ENCODE measurements around the gene HDDC3. TPM values are rescaled to one million over a fixed set of nuclear protein-coding genes. Genes with fewer than 3 reads are reported as not detected.
"Not testable (repeated sequence)": the region's sequence is repeated elsewhere in the genome, so short reads cannot be mapped to it uniquely, and the experiment has no call there.

HDDC3 gene
- total RNA-seq, 6 donors from 2014 or later: 5.0 to 19.3 (median 12.5) TPM

DNA sequence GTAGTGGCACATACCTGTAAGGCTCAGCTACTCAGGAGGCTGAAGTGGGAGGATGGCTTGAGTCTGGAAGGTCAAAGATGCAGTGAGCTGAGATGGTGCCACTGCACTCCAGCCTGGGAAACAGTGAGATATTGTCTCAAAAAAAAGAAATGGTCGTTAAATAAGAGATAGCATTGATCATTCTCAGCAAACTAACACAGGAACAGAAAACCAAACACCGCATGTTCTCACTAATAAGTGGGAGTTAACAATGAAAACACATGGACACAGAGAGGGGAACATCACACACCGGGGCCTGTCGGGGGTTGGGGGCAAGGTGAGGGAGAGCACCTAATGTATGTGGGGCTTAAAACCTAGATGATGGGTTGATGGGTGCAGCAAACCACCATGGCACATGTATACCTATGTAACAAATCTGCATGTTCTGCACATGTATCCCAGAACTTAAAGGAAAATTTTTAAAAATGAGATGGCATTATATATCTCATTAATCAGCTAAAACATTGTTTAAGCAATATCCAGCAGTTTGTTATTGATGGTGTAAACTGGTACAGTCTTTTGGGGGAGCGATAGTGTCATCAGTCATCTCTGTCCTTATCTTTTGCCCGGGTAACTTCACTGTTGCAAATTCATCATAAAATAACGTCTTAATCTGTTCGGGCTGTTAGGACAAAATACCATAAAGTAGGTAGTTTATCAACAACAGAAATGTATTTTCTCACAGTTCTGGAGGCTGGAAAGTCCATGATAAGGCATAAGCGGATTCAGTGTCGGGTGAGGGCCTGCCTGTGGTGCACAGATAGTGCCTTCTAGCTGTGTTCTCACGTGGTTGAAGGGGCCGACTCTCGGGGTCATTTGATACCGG is 30.9 kb downstream of the HDDC3 start:
- H3K27me3 ChIP-seq: no peaks in the 10 kb centered on the region
- peak overlapping the region; percentile 93 to 97 (median 94) for H3K27ac ChIP-seq
- H3K9me3 ChIP-seq: no peaks in the 10 kb centered on the region
- TF ChIP-seq EP300 (IDR thresholded peaks at IDR 0.05): no peak
- TF ChIP-seq POLR2AphosphoS5 (IDR thresholded peaks at IDR 0.05): no peak
- TF ChIP-seq, protein P1, sequence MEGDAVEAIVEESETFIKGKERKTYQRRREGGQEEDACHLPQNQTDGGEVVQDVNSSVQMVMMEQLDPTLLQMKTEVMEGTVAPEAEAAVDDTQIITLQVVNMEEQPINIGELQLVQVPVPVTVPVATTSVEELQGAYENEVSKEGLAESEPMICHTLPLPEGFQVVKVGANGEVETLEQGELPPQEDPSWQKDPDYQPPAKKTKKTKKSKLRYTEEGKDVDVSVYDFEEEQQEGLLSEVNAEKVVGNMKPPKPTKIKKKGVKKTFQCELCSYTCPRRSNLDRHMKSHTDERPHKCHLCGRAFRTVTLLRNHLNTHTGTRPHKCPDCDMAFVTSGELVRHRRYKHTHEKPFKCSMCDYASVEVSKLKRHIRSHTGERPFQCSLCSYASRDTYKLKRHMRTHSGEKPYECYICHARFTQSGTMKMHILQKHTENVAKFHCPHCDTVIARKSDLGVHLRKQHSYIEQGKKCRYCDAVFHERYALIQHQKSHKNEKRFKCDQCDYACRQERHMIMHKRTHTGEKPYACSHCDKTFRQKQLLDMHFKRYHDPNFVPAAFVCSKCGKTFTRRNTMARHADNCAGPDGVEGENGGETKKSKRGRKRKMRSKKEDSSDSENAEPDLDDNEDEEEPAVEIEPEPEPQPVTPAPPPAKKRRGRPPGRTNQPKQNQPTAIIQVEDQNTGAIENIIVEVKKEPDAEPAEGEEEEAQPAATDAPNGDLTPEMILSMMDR (IDR thresholded peaks at IDR 0.05): no peak
- TF ChIP-seq POLR2A (IDR thresholded peaks at IDR 0.05): no peak
- WGBS, 2 donors: 56 to 60% methylated on average over 14 of the region's 14 CpGs
- ATAC-seq (ENCODE audit: low FRiP score in 2 of 2) (no peak), DNase-seq (no peak)
- H3K4me1 ChIP-seq: peaks cover 12 to 23% (median 16%) of the 10 kb centered on the region in 4 donors
- H3K36me3 ChIP-seq: peaks cover 13 to 18% (median 17%) of the 10 kb centered on the region in 4 donors
- H3K4me3 ChIP-seq: peak overlapping the region in 2 of 4 donors; percentile 86 to 93

DNA sequence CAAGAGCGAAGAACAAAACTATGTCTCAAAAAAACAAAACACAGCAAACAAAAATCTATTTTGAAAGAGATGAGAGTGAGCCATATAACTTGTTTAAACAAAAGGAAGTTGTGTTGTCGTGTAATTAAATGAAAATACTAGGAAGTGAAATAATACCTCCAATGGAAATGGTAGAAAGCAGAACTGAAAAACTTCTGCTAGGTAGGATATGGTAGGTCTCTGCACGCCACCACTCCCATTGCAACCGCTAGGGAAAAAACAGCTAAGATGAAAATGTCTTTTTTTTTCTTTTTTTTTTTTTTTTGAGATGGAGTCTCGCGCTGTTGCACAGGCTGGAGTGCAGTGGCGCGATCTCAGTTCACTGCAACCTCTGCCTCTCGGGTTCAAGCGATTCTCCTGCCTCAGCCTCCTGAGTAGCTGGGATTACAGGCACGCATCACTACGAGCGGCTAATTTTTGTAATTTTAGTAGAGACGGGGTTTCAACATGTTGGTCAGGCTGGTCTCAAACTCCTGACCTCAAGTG is 35.2 kb downstream of the HDDC3 start:
- peak in 1 of 2 donors; percentile 20 for ATAC-seq (ENCODE audit: low FRiP score in 2 of 2)
- not testable (repeated sequence) for H3K27ac ChIP-seq, H3K27me3 ChIP-seq, DNase-seq, H3K9me3 ChIP-seq, H3K4me3 ChIP-seq
- Histone ChIP-seq H3K36me3 (peaks cover 16 to 41% (median 35%) of the 10 kb centered on the region in 4 donors), H3K4me1 (peaks cover 5 to 12% (median 8%) of the 10 kb centered on the region in 4 donors)
- WGBS, 2 donors: 88 to 89% methylated on average over 14 of the region's 14 CpGs

DNA sequence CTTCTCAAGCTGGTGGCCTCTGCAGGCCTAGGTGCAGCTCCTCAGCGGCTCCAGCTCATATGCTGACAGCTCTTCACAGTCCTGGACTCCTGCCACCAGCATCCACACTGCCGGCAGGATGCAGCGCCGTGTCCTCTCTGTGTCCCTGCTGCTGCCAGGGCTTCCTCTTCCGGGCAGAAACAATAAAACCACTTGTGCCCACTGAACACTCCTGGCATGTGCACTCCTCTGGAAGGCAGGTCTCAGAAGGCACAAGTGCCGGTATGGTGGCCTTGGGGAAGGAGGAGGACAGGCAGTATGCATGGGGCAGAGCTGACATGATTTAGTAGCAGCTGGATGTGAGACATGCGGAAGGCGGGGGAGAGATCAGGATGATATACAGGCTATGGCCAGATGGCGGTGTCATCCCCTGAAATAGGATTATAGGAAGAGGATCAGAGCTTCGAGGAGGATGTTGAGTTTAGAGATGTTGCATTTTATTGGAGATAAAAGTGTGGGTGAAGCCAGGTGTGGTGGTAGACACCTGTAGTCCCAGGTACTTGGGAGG is 36.7 kb downstream of the HDDC3 start:
- Histone ChIP-seq H3K36me3 (peaks cover 22 to 57% (median 51%) of the 10 kb centered on the region in 4 donors), H3K27me3 (no peaks in the 10 kb centered on the region), H3K4me1 (peaks cover 0 to 6% (median 3%) of the 10 kb centered on the region in 4 donors), H3K27ac (peak overlapping the region in 2 of 4 donors; percentile 14 to 43), H3K4me3 (no peak overlapping the region), H3K9me3 (no peaks in the 10 kb centered on the region)
- TF ChIP-seq EP300 (IDR thresholded peaks at IDR 0.05) (no peak), POLR2AphosphoS5 (IDR thresholded peaks at IDR 0.05) (peak; percentile 47 to 56), POLR2A (IDR thresholded peaks at IDR 0.05) (no peak)
- TF ChIP-seq, protein P1 (IDR thresholded peaks at IDR 0.05): peak in 1 of 6 experiments; percentile 10
- no peak for DNase-seq
- WGBS, 2 donors: 57 to 63% methylated on average over 8 to 10 of the region's 10 CpGs
- no peak for ATAC-seq (ENCODE audit: low FRiP score in 2 of 2)

DNA sequence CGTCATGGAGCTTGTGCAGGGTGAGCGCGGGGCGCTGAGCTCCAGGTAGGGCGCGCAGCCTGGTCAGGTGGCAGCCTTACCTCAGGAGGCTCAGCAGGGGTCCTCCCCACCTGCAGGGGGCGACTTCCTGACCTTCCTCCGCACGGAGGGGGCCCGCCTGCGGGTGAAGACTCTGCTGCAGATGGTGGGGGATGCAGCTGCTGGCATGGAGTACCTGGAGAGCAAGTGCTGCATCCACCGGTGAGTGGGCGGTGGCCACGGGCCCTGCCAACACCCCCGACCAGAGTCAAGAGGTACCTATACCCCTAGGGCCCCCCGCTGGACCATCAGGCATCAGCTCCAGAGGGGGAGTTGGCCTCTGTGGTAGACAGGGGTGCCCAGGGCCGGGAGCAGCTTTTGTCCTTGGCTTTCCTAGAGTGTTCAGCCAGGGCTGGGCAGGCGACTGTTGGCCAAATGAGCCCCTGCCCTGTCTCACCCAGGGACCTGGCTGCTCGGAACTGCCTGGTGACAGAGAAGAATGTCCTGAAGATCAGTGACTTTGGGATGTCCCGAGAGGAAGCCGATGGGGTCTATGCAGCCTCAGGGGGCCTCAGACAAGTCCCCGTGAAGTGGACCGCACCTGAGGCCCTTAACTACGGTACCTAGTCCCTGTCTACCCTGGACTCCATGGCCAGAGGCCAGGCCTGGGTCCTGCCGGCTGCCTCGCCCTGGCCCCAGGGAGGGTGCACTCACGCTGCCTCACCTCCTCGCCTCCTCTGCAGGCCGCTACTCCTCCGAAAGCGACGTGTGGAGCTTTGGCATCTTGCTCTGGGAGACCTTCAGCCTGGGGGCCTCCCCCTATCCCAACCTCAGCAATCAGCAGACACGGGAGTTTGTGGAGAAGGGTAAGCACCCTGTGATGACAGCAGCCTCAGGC is 38.9 kb downstream of the HDDC3 start:
- Histone ChIP-seq H3K9me3 (no peaks in the 10 kb centered on the region), H3K4me1 (peaks cover 0 to 9% (median 6%) of the 10 kb centered on the region in 4 donors), H3K36me3 (peaks cover 22 to 77% (median 68%) of the 10 kb centered on the region in 4 donors), H3K27me3 (no peaks in the 10 kb centered on the region), H3K27ac (no peak overlapping the region), H3K4me3 (no peak overlapping the region)
- 82 to 97% methylated on average over 2 to 33 of the region's 33 CpGs for WGBS, 2 donors
- no peak for ATAC-seq (ENCODE audit: low FRiP score in 2 of 2)
- no peak for DNase-seq
- TF ChIP-seq EP300 (IDR thresholded peaks at IDR 0.05): no peak

DNA sequence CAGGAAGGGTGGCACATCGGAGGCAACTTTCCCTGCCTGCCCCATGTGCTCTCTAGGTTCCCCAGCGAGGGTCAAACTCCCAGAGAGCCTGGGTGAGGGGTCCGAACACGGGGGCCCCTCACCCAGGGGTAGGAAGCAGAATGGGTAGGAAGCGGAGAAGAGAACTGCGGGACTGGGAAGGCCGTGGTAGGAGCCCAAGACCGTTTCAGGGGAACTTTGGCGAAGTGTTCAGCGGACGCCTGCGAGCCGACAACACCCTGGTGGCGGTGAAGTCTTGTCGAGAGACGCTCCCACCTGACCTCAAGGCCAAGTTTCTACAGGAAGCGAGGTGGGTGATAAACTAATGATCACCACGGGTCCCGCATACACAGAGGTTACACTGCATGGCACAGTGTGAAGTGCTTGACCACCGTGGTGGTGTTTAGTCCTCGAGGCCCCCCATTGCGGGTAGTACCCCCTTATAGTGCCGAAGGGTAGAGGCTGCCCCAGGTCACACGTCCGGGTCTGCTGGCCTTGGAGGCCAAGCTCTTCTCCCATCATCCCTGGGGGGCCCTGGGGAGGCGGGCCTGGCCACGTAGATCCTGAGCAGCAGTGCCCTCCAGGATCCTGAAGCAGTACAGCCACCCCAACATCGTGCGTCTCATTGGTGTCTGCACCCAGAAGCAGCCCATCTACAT is 39.7 kb downstream of the HDDC3 start:
- ATAC-seq (ENCODE audit: low FRiP score in 2 of 2): no peak
- WGBS, 2 donors: 89 to 95% methylated on average over 13 to 27 of the region's 29 CpGs
- Histone ChIP-seq H3K9me3 (no peaks in the 10 kb centered on the region), H3K4me1 (peaks cover 0 to 9% (median 6%) of the 10 kb centered on the region in 4 donors), H3K36me3 (peaks cover 22 to 77% (median 69%) of the 10 kb centered on the region in 4 donors), H3K4me3 (no peak overlapping the region), H3K27me3 (no peaks in the 10 kb centered on the region), H3K27ac (no peak overlapping the region)
- DNase-seq: no peak
- TF ChIP-seq POLR2AphosphoS5 (IDR thresholded peaks at IDR 0.05): no peak
- no peak for TF ChIP-seq EP300 (IDR thresholded peaks at IDR 0.05)

All from upper lobe of left lung (tissue), 6 donors.